Liver (tissue), 9 donors: ENCODE data around the gene TAS2R1. TPM values are rescaled to one million over a fixed set of nuclear protein-coding genes. Genes with fewer than 3 reads are reported as not detected.

Source experiments
- DNase-seq: peaks from one replicate; pipeline ENCODE4 v3.0.0-alpha.2; 2017; ENCODE audit warnings: low spot score
- H3K27ac ChIP-seq, 2 donors: one replicate each; pipeline ENCODE4 v1.7.0; 2013; ENCODE audit warnings: inconsistent platforms in 2 of 2, low read length in 2 of 2, control low read depth in 1 of 2, low read depth in 1 of 2, mild to moderate bottlenecking in 1 of 2
- H3K27me3 ChIP-seq, 4 donors: one replicate each; pipeline versions ENCODE4 v1.6.1 to v1.7.0; 2013; ENCODE audit warnings: low read length in 3 of 4, inconsistent platforms in 1 of 4, mild to moderate bottlenecking in 1 of 4, moderate library complexity in 1 of 4; ENCODE audit not compliant: control insufficient read depth in 4 of 4, insufficient read depth in 4 of 4
- H3K36me3 ChIP-seq, 4 donors: one replicate each; pipeline versions ENCODE4 v1.6.1 to v1.7.0; 2013; ENCODE audit warnings: low read length in 3 of 4, mild to moderate bottlenecking in 3 of 4, low read depth in 1 of 4, moderate library complexity in 1 of 4; ENCODE audit not compliant: control insufficient read depth in 4 of 4, insufficient read depth in 3 of 4
- H3K4me1 ChIP-seq, 4 donors: one replicate each; pipeline versions ENCODE4 v1.6.1 to v1.7.0; 2013; ENCODE audit warnings: low read length in 3 of 4, mild to moderate bottlenecking in 3 of 4, moderate library complexity in 1 of 4; ENCODE audit not compliant: control insufficient read depth in 4 of 4, insufficient read depth in 4 of 4
- H3K4me3 ChIP-seq, 3 donors: one replicate each; pipeline versions ENCODE4 v1.6.1 to v1.7.0; 2013; ENCODE audit warnings: low read length in 3 of 3, control low read depth in 1 of 3, low read depth in 1 of 3, mild to moderate bottlenecking in 1 of 3
- H3K9ac ChIP-seq, 2 donors: one replicate each; pipeline ENCODE4 v1.7.0; 2013; ENCODE audit warnings: low read length in 2 of 2, mild to moderate bottlenecking in 2 of 2, moderate library complexity in 2 of 2, control low read depth in 1 of 2, low read depth in 1 of 2
- H3K9me3 ChIP-seq, 4 donors: one replicate each; pipeline versions ENCODE4 v1.6.1 to v1.7.0; 2013; ENCODE audit warnings: low read length in 3 of 4; ENCODE audit not compliant: control insufficient read depth in 4 of 4
- EGR1 ChIP-seq, 2 donors: IDR thresholded peaks; 2 replicates each; pipeline ENCODE4 v1.6.1; 2016 to 2018; ENCODE audit warnings: antibody characterized with exemption in 2 of 2, low read depth in 2 of 2
- FOXA1 ChIP-seq: IDR thresholded peaks from 2 replicates; pipeline ENCODE4 v1.6.1; 2016; ENCODE audit warnings: antibody characterized with exemption
- FOXA2 ChIP-seq: IDR thresholded peaks from 2 replicates; pipeline ENCODE4 v1.6.1; 2016; ENCODE audit warnings: antibody characterized with exemption
- GABPA ChIP-seq, 2 donors: IDR thresholded peaks in 1 of 2; conservative IDR thresholded peaks in 1 of 2; 2 replicates each; pipeline ENCODE4 v1.6.1; 2016; ENCODE audit warnings: antibody characterized with exemption in 2 of 2, mild to moderate bottlenecking in 1 of 2, moderate library complexity in 1 of 2
- HNF4A ChIP-seq, 2 donors: conservative IDR thresholded peaks; 2 replicates each; pipeline ENCODE4 v1.6.1; 2016; ENCODE audit warnings: antibody characterized with exemption in 2 of 2, mild to moderate bottlenecking in 2 of 2
- HNF4G ChIP-seq: IDR thresholded peaks from 2 replicates; pipeline ENCODE4 v1.6.1; 2016; ENCODE audit warnings: antibody characterized with exemption
- JUND ChIP-seq, 2 donors: IDR thresholded peaks; 2 replicates each; pipeline ENCODE4 v1.6.1; 2016; ENCODE audit warnings: antibody characterized with exemption in 2 of 2
- NR2F2 ChIP-seq: IDR thresholded peaks from 2 replicates; pipeline ENCODE4 v1.6.1; 2016; ENCODE audit warnings: antibody characterized with exemption
- RAD21 ChIP-seq, 2 donors: IDR thresholded peaks; 2 replicates each; pipeline ENCODE4 v1.6.1; 2016; ENCODE audit warnings: antibody characterized with exemption in 2 of 2, mild to moderate bottlenecking in 2 of 2
- RXRA ChIP-seq, 2 donors: IDR thresholded peaks; 2 replicates each; pipeline ENCODE4 v1.6.1; 2017 to 2018; ENCODE audit warnings: antibody characterized with exemption in 2 of 2, mild to moderate bottlenecking in 1 of 2
- SP1 ChIP-seq: IDR thresholded peaks from 2 replicates; pipeline ENCODE4 v1.6.1; 2018; ENCODE audit warnings: antibody characterized with exemption, mild to moderate bottlenecking
- TAF1 ChIP-seq: conservative IDR thresholded peaks from 2 replicates; pipeline ENCODE4 v1.6.1; 2016; ENCODE audit warnings: antibody characterized with exemption, mild to moderate bottlenecking
- YY1 ChIP-seq: IDR thresholded peaks from 2 replicates; pipeline ENCODE4 v1.6.1; 2016; ENCODE audit warnings: antibody characterized with exemption, mild to moderate bottlenecking
- WGBS: extraction: QIAGEN DNeasy Blood & Tissue Kit; methylation state at CpG from one replicate; pipeline ENCODE4 v1.1.7; 2013; 5-methylcytosine and 5-hydroxymethylcytosine counted together
- polyA plus RNA-seq, 2 donors: library from polyadenylated mRNA; stranded (reverse) in 1 of 2; unstranded in 1 of 2; fragments of 200-250 nt in 1 of 2; fragments of >200 nt in 1 of 2; fragmentation: Nextera tagmentation in 1 of 2; extraction: Ambion mirVana in 1 of 2; gene quantifications; one replicate each; pipeline versions ENCODE4 v1.2.1 to v1.2.3, GENCODE V29; 2013 to 2015
- total RNA-seq, 2 donors: library from RNA; depleted of rRNA; stranded (reverse); fragments of >200 nt; gene quantifications; one replicate each; pipeline ENCODE4 v1.2.3, GENCODE V29; 2014
- TF ChIP-seq, protein P1 (sequence below): IDR thresholded peaks from 2 replicates; pipeline ENCODE4 v1.6.1; 2016; ENCODE audit warnings: antibody characterized with exemption
- TF ChIP-seq, protein P2 (sequence below): IDR thresholded peaks from 2 replicates; pipeline ENCODE4 v1.6.1; 2016; ENCODE audit warnings: antibody characterized with exemption, mild to moderate bottlenecking
- TF ChIP-seq, protein P3 (sequence below): IDR thresholded peaks from 2 replicates; pipeline ENCODE4 v1.6.1; 2016; ENCODE audit warnings: antibody characterized with exemption
- TF ChIP-seq, protein P4 (sequence below): IDR thresholded peaks from 2 replicates; pipeline ENCODE4 v1.6.1; 2016; ENCODE audit warnings: antibody characterized with exemption
- TF ChIP-seq, protein P5 (sequence below): fragments of 150-350 bp; IDR thresholded peaks from 2 replicates; pipeline ENCODE4 v1.5.1; 2017; ENCODE audit warnings: improper control_type of control experiment, low read depth, low read length; ENCODE audit not compliant: missing input control
- donor health status: healthy.
- donor health status: healthy.
- donor health status: healthy.
- donor health status: healthy.
- donor health status: healthy.

Gene TAS2R1
- total and polyA plus RNA-seq, 4 donors: not detected

GRCh38 chr5:9661316-9662015, 31.3 kb upstream of the TAS2R1 start:
- no peaks in the 10 kb centered on the region for H3K27me3 ChIP-seq
- no peak overlapping the region for H3K27ac ChIP-seq
- no peaks in the 10 kb centered on the region for H3K36me3 ChIP-seq
- H3K4me3 ChIP-seq: no peak overlapping the region
- TF ChIP-seq RXRA (IDR thresholded peaks at IDR 0.05) (no peak), FOXA1 (no peak), SP1 (no peak), NR2F2 (no peak), EGR1 (IDR thresholded peaks at IDR 0.05; ENCODE audit: low read depth in 2 of 2) (no peak), HNF4G (no peak), YY1 (no peak), FOXA2 (no peak), RAD21 (IDR thresholded peaks at IDR 0.05) (no peak), JUND (IDR thresholded peaks at IDR 0.05) (no peak), HNF4A (conservative IDR thresholded peaks at IDR 0.05) (no peak), GABPA (IDR thresholded peaks at IDR 0.05 in 1 of 2, conservative IDR thresholded peaks at IDR 0.05 in 1 of 2) (no peak), TAF1 (no peak)
- TF ChIP-seq, protein P1, sequence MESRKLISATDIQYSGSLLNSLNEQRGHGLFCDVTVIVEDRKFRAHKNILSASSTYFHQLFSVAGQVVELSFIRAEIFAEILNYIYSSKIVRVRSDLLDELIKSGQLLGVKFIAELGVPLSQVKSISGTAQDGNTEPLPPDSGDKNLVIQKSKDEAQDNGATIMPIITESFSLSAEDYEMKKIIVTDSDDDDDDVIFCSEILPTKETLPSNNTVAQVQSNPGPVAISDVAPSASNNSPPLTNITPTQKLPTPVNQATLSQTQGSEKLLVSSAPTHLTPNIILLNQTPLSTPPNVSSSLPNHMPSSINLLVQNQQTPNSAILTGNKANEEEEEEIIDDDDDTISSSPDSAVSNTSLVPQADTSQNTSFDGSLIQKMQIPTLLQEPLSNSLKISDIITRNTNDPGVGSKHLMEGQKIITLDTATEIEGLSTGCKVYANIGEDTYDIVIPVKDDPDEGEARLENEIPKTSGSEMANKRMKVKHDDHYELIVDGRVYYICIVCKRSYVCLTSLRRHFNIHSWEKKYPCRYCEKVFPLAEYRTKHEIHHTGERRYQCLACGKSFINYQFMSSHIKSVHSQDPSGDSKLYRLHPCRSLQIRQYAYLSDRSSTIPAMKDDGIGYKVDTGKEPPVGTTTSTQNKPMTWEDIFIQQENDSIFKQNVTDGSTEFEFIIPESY: no peak
- TF ChIP-seq, protein P2, sequence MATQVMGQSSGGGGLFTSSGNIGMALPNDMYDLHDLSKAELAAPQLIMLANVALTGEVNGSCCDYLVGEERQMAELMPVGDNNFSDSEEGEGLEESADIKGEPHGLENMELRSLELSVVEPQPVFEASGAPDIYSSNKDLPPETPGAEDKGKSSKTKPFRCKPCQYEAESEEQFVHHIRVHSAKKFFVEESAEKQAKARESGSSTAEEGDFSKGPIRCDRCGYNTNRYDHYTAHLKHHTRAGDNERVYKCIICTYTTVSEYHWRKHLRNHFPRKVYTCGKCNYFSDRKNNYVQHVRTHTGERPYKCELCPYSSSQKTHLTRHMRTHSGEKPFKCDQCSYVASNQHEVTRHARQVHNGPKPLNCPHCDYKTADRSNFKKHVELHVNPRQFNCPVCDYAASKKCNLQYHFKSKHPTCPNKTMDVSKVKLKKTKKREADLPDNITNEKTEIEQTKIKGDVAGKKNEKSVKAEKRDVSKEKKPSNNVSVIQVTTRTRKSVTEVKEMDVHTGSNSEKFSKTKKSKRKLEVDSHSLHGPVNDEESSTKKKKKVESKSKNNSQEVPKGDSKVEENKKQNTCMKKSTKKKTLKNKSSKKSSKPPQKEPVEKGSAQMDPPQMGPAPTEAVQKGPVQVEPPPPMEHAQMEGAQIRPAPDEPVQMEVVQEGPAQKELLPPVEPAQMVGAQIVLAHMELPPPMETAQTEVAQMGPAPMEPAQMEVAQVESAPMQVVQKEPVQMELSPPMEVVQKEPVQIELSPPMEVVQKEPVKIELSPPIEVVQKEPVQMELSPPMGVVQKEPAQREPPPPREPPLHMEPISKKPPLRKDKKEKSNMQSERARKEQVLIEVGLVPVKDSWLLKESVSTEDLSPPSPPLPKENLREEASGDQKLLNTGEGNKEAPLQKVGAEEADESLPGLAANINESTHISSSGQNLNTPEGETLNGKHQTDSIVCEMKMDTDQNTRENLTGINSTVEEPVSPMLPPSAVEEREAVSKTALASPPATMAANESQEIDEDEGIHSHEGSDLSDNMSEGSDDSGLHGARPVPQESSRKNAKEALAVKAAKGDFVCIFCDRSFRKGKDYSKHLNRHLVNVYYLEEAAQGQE: no peak
- TF ChIP-seq, protein P3, sequence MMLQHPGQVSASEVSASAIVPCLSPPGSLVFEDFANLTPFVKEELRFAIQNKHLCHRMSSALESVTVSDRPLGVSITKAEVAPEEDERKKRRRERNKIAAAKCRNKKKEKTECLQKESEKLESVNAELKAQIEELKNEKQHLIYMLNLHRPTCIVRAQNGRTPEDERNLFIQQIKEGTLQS: no peak
- TF ChIP-seq, protein P4, sequence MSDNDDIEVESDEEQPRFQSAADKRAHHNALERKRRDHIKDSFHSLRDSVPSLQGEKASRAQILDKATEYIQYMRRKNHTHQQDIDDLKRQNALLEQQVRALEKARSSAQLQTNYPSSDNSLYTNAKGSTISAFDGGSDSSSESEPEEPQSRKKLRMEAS: no peak
- TF ChIP-seq, protein P5, sequence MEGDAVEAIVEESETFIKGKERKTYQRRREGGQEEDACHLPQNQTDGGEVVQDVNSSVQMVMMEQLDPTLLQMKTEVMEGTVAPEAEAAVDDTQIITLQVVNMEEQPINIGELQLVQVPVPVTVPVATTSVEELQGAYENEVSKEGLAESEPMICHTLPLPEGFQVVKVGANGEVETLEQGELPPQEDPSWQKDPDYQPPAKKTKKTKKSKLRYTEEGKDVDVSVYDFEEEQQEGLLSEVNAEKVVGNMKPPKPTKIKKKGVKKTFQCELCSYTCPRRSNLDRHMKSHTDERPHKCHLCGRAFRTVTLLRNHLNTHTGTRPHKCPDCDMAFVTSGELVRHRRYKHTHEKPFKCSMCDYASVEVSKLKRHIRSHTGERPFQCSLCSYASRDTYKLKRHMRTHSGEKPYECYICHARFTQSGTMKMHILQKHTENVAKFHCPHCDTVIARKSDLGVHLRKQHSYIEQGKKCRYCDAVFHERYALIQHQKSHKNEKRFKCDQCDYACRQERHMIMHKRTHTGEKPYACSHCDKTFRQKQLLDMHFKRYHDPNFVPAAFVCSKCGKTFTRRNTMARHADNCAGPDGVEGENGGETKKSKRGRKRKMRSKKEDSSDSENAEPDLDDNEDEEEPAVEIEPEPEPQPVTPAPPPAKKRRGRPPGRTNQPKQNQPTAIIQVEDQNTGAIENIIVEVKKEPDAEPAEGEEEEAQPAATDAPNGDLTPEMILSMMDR: no peak
- no peak overlapping the region for H3K9ac ChIP-seq
- peaks cover 0 to 2% (median 0%) of the 10 kb centered on the region in 4 donors for H3K9me3 ChIP-seq
- no peak for DNase-seq
- 66% methylated on average over 6 of the region's 6 CpGs for WGBS
- H3K4me1 ChIP-seq: no peaks in the 10 kb centered on the region
